Activated CD4-positive, alpha-beta T cell treated with anti-CD3 and anti-CD28 coated beads for 36 hours (primary cell): ENCODE measurements around the gene TRIM23. TPM values are rescaled to one million over a fixed set of nuclear protein-coding genes. Genes with fewer than 3 reads are reported as not detected.

Experiments
- ATAC-seq: fragments of 200-7000 bp; cut with Tn5 transposase; one replicate; pipeline ENCODE4 v1.10.0; 2021; ENCODE audit warnings: mild to moderate bottlenecking, moderate library complexity
- CTCF ChIA-PET: fragments of 350-600 bp; sonication (Branson Sonifier 250); formaldehyde crosslinking; loops from one replicate; lab custom pipeline; 2021; ENCODE audit warnings: antibody characterized with exemption; lab: Charles Lee
- POLR2A ChIA-PET: fragments of 350-600 bp; sonication (Branson Sonifier 250); formaldehyde crosslinking; loops from one replicate; lab custom pipeline; 2021; ENCODE audit warnings: antibody characterized with exemption, inconsistent platforms; lab: Charles Lee
- DNase-seq: peaks from one replicate; pipeline ENCODE4 v3.0.0-alpha.2; 2020
- H3K27ac Mint-ChIP-seq: one replicate; pipeline ENCODE4 v1.8.0; 2021; ENCODE audit warnings: mixed read lengths
- H3K27me3 Mint-ChIP-seq: one replicate; pipeline ENCODE4 v1.8.0; 2021; ENCODE audit warnings: mixed read lengths
- H3K36me3 Mint-ChIP-seq: one replicate; pipeline ENCODE4 v1.8.0; 2021; ENCODE audit warnings: low read depth, mixed read lengths
- H3K4me1 Mint-ChIP-seq: one replicate; pipeline ENCODE4 v1.8.0; 2021; ENCODE audit warnings: mixed read lengths
- H3K4me3 Mint-ChIP-seq: one replicate; pipeline ENCODE4 v1.8.0; 2021; ENCODE audit warnings: mild to moderate bottlenecking, moderate library complexity, mixed read lengths
- H3K9me3 Mint-ChIP-seq: one replicate; pipeline ENCODE4 v1.8.0; 2021; ENCODE audit warnings: low read depth, mixed read lengths
- intact Hi-C, 2 experiments: fragments of 100-400 bp; cut with DNase I in 1 of 2; cut with micrococcal nuclease in 1 of 2; formaldehyde crosslinking; loops; one replicate each; pipeline versions ENCODE4 v1.14.2 to v1.15.1; 2022 to 2024; cut with DNase I, micrococcal nuclease
- total RNA-seq, 2 experiments: library from RNA; stranded (reverse); gene quantifications; one replicate each; pipeline ENCODE4 v1.2.3, GENCODE V29; 2021

Gene TRIM23
- total RNA-seq, 2 experiments from 2014 or later = 3.5 to 6.0 TPM

DNA sequence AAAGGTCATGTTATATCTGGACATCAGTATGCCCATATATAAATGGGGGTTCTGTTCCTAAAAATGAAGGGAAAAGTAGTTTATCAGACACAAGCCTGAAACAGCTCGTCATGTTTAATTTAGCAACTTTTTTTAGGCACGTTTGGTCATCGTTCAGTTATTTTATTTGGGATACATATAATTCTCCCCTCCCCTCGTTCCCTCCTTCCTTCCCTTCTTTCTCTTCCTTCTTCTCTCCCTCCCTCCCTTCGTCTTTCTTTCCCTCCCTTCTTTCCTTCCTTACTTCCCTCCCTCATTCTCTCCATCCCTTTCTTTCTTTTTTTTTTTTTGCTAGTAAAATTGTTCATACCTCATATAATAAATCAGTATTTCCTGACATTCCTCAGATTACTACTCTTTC, 57.6 kb downstream of the TRIM23 start:
- Mint-ChIP-seq H3K27ac (no peak overlapping the region), H3K4me1 (peaks cover 45% of the 10 kb centered on the region), H3K36me3 (peaks cover 14% of the 10 kb centered on the region), H3K27me3 (no peaks in the 10 kb centered on the region), H3K9me3 (no peaks in the 10 kb centered on the region), H3K4me3 (no peak overlapping the region)
- ATAC-seq (no peak), DNase-seq (no peak)
- ChIA-PET CTCF (no interaction called here), POLR2A (no interaction called here)
- intact Hi-C loops = loop anchor here in 1 of 2 experiments (10.0 kb wide), 1 partner anchor 578 kb away; the partner anchor contains the start of gene SREK1

DNA sequence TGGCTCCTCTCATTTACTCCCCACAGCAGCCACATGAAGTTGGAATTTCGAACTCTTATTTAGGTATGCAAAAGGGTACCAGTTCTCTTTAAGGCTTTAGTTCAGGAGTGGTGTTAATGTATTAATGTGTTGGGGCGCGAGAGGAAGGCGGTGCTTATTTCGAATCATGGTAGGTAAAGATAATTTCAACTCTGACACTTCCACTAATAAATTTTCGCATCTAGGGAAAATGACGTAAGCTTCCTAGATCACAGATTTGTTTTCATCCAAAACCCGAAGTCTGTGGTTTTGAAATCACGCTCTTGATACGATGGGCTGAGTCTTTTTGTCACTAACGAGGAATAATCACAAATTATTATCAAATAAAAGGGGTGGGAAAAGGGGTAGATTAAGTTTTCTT, 60.4 kb downstream of the TRIM23 start:
- Mint-ChIP-seq H3K4me1 (peaks cover 47% of the 10 kb centered on the region), H3K36me3 (peaks cover 25% of the 10 kb centered on the region), H3K27ac (peak overlapping the region; percentile 98), H3K4me3 (peak overlapping the region; percentile 91), H3K27me3 (no peaks in the 10 kb centered on the region), H3K9me3 (no peaks in the 10 kb centered on the region)
- intact Hi-C loops = loop anchor here (1.0 to 10.0 kb wide), 10 partner anchors 61 to 796 kb away; partner anchors contain the start of genes ERBIN (in 2 of the 2), SREK1 (in 2 of the 2), TRIM23 (in 2 of the 2) and ADAMTS6 (in 1 of the 2)
- ChIA-PET CTCF (interaction anchor here (1.0 kb wide), 1 partner anchor 16 kb away, joined by 3 read pairs; no protein-coding TSS in a partner anchor), POLR2A (interaction anchor here (0.6 to 1.1 kb wide), 4 partner anchors 58 to 775 kb away, joined by 3 to 4 read pairs (median 4); no protein-coding TSS in a partner anchor)
- DNase-seq = no peak
- no peak for ATAC-seq

DNA sequence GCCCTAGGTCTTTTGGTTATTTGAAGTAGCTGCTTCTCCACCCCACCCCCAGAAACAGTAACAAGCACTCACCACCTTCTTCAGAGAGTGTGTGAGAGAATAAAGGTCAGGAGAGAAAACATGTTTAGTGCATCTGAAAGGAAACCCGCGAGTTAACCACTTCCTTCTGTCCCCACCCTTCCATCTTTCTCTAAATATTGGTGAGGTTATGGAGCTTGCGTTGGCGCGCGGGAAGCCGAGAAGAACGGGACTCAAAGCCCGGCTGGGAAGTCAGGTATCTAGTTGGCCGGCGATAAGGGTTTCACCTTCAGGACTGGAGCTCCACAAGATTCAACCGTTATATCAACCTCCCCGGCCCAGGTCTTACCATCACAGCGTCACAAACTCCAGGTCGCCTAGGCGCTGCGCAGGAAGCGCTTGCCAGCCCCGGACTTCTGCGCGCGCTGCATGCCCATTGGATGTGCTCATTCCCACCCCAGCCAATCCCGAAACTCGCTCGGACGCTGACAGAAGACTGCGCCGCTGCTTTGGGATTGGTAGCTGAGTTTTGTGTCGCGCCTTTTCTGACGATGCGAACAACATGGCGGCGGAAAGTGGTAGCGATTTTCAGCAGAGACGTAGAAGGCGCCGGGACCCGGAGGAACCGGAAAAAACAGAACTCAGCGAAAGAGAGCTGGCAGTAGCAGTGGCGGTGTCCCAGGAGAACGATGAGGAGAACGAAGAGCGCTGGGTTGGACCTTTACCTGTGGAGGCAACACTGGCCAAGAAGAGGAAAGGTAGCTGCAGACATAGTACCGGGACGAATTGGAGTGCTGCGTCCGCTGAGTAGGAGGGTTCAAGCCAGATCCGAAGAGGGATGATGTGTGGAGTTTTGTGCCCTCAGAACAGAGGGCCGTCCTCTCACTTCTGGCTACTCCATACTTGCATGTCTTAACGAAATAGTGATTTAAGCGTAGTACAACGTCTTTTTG, 61.1 kb downstream of the TRIM23 start, which contains the start of the genes CENPK and PPWD1:
Gene CENPK, minus strand, starts transcription at position 438 of the 971 bp plus-strand sequence. CDS start 8,261 bp downstream, outside the sequence.
Gene PPWD1, plus strand, starts transcription at position 566 of the 971 bp plus-strand sequence. Its CDS starts 15 bp downstream, at position 581.
- H3K36me3 Mint-ChIP-seq = peaks cover 32% of the 10 kb centered on the region

DNA sequence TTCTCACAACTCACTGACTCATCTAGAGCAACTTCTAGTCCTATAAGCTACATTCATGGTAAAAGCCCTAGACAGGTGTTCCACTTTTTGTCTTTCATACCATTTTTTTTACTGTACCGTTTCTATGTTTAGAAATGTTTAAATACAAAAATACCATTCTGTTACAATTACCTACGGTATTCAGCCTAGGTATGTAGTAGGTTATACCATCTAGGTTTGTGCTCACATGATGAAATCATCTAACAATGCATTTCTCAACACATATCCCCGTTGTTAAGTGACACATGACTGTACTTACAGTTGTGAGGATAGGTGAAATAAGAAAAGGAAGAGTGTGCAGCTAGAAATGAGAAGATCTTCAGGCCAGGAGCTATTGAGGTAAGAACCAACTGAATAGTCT, 67.4 kb downstream of the TRIM23 start:
- POLR2A ChIA-PET = no interaction called here
- Mint-ChIP-seq H3K36me3 (peaks cover 46% of the 10 kb centered on the region), H3K27me3 (no peaks in the 10 kb centered on the region), H3K4me1 (peaks cover 26% of the 10 kb centered on the region), H3K4me3 (no peak overlapping the region), H3K9me3 (no peaks in the 10 kb centered on the region), H3K27ac (peak overlapping the region; percentile 26)
- ATAC-seq (no peak), DNase-seq (no peak)
- CTCF ChIA-PET = interaction anchor here (0.6 to 1.5 kb wide), 6 partner anchors 15 to 746 kb away, joined by 3 read pairs; no protein-coding TSS in a partner anchor
- intact Hi-C loops = no loop called here

More for the DNA sequence above, 61.1 kb downstream of the TRIM23 start, which contains the start of the genes CENPK and PPWD1:
- CTCF ChIA-PET = interaction anchor here (0.8 to 1.4 kb wide), 7 partner anchors 8 to 91 kb away, joined by 3 to 5 read pairs (median 3); partner anchors contain the start of gene TRIM23
- POLR2A ChIA-PET = interaction anchor here (0.6 to 1.1 kb wide), 3 partner anchors 116 to 775 kb away, joined by 3 to 4 read pairs (median 3); no protein-coding TSS in a partner anchor
- Mint-ChIP-seq H3K27me3 (no peaks in the 10 kb centered on the region), H3K27ac (peak within 1 kb of the TSS; percentile 98), H3K4me3 (peak within 1 kb of the TSS; percentile 91), H3K9me3 (no peaks in the 10 kb centered on the region), H3K4me1 (peaks cover 47% of the 10 kb centered on the region)
- ATAC-seq (peak; percentile 99), DNase-seq (peak; percentile 98)
- intact Hi-C loops = loop anchor here (1.0 to 10.0 kb wide), 10 partner anchors 61 to 796 kb away; partner anchors contain the start of genes ERBIN (in 2 of the 2), SREK1 (in 2 of the 2), TRIM23 (in 2 of the 2) and ADAMTS6 (in 1 of the 2)

DNA sequence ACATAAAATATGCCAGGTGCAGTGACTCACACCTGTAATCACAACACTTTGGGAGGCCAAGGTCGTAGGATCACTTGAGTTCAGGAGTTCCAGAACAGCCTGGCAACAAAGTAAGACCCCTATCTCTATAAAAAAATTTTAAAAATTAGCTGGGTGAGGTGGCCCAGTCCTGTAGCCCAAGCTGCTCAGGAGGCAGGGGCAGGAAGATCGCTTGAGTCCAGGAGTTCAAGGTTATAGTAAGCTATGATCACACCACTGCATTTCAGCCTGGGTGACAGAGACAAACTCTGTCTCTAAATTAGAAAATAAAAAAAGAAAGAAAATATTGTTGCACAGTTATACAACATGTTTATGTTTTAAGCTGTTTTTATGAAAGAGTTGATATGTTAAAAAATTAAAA, 68.0 kb downstream of the TRIM23 start:
- Mint-ChIP-seq H3K27me3 (no peaks in the 10 kb centered on the region), H3K4me3 (no peak overlapping the region), H3K4me1 (peaks cover 22% of the 10 kb centered on the region), H3K27ac (no peak overlapping the region), H3K36me3 (peaks cover 47% of the 10 kb centered on the region), H3K9me3 (no peaks in the 10 kb centered on the region)
- ATAC-seq = no peak
- ChIA-PET CTCF (interaction anchor here (0.8 to 1.5 kb wide), 7 partner anchors 10 to 51 kb away, joined by 3 to 5 read pairs (median 3); no protein-coding TSS in a partner anchor), POLR2A (no interaction called here)
- no peak for DNase-seq
- intact Hi-C loops = no loop called here

DNA sequence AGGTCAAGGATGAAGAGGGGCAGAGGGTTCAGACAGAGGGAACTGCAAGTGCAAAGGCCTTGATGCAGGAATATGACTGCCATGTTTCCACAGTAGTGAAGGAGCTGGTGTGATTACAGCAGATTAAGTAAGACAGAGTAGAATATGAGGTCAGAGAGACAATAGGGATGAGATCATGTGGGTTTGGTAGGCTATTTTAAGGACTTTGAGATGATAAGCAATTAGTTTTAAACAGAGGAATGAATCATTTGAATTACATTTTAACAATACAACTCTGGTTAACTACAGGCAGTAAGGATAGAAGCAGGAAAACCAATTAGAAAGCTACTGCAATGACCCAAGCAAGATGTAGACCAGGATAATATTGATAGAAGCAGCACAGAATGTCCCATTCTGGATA, 68.8 kb downstream of the TRIM23 start:
- ATAC-seq = no peak
- POLR2A ChIA-PET = interaction anchor here (0.6 kb wide), 1 partner anchor 12 kb away, joined by 5 read pairs; no protein-coding TSS in a partner anchor
- no peak overlapping the region for H3K4me3 Mint-ChIP-seq
- H3K9me3 Mint-ChIP-seq = no peaks in the 10 kb centered on the region
- peaks cover 19% of the 10 kb centered on the region for H3K4me1 Mint-ChIP-seq
- H3K36me3 Mint-ChIP-seq = peaks cover 52% of the 10 kb centered on the region
- intact Hi-C loops = no loop called here
- H3K27ac Mint-ChIP-seq = no peak overlapping the region
- CTCF ChIA-PET = interaction anchor here (1.0 to 1.5 kb wide), 5 partner anchors 9 to 36 kb away, joined by 3 to 5 read pairs (median 3); no protein-coding TSS in a partner anchor
- no peak for DNase-seq
- no peaks in the 10 kb centered on the region for H3K27me3 Mint-ChIP-seq

DNA sequence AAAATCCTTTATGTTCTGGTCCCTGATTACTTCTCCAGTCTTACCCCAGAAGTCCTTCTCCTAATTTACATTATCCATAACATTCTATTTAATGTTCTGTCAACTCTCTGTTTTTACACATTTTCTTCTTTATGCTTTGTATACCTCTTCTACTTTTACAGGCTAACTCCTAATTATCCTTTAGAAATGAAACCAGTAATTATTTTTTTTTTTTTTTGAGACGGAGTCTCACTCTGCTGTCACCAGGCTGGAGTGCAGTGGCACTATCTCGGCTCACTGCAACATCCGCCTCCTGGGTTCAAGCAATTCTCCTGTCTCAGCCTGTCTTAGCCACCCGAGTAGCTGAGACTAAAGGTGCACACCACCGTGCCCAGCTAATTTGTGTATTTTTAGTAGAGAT, 70.2 kb downstream of the TRIM23 start:
- Mint-ChIP-seq H3K4me3 (no peak overlapping the region), H3K27me3 (no peaks in the 10 kb centered on the region), H3K9me3 (no peaks in the 10 kb centered on the region), H3K36me3 (peaks cover 55% of the 10 kb centered on the region), H3K27ac (no peak overlapping the region), H3K4me1 (peaks cover 15% of the 10 kb centered on the region)
- intact Hi-C loops = no loop called here
- ChIA-PET POLR2A (no interaction called here), CTCF (no interaction called here)
- DNase-seq = no peak
- no peak for ATAC-seq

DNA sequence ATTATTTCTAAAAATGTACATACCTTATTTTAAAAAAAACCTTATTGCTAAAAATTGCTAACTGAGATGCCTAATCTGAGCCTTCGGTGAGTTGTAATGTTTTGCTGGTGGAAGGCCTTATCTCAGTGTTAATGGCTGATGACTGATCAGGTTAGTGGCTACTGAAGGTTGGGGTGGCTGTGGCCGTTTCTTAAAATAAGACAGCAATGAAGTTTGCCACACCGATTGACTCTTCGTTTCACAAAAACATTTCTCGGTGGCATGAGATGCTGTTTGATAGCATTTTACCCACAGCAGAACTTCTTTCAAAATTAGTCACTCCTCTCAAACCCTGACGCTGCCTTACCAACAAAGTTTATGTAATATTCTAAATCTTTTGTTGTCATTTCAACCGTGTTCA, 75.9 kb downstream of the TRIM23 start:
- ChIA-PET CTCF (no interaction called here), POLR2A (no interaction called here)
- H3K9me3 Mint-ChIP-seq = no peaks in the 10 kb centered on the region
- peak; percentile 66 for ATAC-seq
- no peak overlapping the region for H3K4me3 Mint-ChIP-seq
- H3K36me3 Mint-ChIP-seq = peaks cover 65% of the 10 kb centered on the region
- H3K27ac Mint-ChIP-seq = no peak overlapping the region
- no peaks in the 10 kb centered on the region for H3K27me3 Mint-ChIP-seq
- DNase-seq = no peak
- intact Hi-C loops = no loop called here
- peaks cover 6% of the 10 kb centered on the region for H3K4me1 Mint-ChIP-seq

DNA sequence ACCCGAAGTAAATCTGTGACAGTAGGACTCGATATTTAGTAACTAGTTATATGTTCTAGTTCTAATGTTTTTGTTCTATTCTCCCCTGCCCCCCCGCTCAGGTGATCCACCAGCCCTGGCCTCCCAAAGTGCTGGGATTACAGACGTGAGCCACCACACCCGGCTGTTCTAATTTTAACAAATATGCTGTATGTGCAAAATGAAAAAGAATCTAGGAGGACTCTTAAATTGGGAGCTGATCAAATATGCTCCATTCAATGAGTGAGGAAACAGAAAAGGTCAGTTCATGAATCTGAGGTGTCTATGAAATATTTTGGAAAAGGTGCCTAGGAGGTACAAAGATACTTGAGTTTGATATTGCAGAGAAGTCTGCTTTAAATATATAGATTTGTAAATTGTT, 78.0 kb downstream of the TRIM23 start:
- no peaks in the 10 kb centered on the region for H3K27me3 Mint-ChIP-seq
- H3K4me3 Mint-ChIP-seq = no peak overlapping the region
- POLR2A ChIA-PET = no interaction called here
- no peak overlapping the region for H3K27ac Mint-ChIP-seq
- DNase-seq (no peak), ATAC-seq (no peak)
- peaks cover 73% of the 10 kb centered on the region for H3K36me3 Mint-ChIP-seq
- CTCF ChIA-PET = interaction anchor here (1.7 kb wide), 1 partner anchor 10 kb away, joined by 5 read pairs; no protein-coding TSS in a partner anchor
- no peaks in the 10 kb centered on the region for H3K9me3 Mint-ChIP-seq
- intact Hi-C loops = no loop called here
- peaks cover 6% of the 10 kb centered on the region for H3K4me1 Mint-ChIP-seq

DNA sequence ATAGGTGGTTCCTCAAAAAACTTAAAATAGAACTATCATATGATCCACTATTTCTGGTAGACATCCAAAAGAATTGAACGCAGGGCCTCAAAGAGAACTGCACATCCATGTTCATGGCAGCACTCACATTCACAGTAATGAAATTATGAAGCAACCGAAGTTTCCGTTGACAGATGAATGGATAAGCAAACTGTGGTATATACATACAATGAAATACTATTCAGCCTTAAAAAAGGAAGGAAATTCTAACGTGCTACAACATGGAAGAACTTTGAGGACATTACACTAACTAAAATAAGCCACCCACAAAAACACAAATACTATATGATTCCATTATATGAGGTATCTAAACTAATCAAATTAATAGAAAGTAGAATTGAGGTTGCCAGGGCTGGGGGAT, 79.7 kb downstream of the TRIM23 start:
- peaks cover 68% of the 10 kb centered on the region for H3K36me3 Mint-ChIP-seq

DNA sequence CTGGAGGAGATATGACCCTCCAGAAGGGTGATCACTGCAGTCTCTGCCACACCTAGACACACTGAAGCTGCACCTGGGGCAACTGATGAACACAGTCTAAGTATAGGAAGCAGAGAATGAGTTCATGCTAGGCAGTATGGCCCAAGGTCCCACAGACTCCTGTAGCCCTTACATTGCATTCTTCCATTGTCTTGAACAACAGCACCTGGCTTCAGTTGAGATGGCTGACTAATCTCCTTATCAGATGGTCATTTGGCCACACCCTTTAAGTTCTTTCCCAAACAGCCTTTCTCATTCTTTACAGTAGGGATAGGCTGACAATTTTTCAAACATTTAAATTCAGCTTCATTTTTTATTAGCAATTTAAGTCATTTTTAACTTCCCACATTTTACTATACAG, 84.3 kb downstream of the TRIM23 start:
- no peak for ATAC-seq

More for the DNA sequence above, 79.7 kb downstream of the TRIM23 start:
- POLR2A ChIA-PET = no interaction called here
- ATAC-seq (no peak), DNase-seq (no peak)
- intact Hi-C loops = no loop called here
- CTCF ChIA-PET = interaction anchor here (1.1 kb wide), 1 partner anchor 18 kb away, joined by 3 read pairs; no protein-coding TSS in a partner anchor
- Mint-ChIP-seq H3K4me1 (peaks cover 6% of the 10 kb centered on the region), H3K9me3 (no peaks in the 10 kb centered on the region), H3K27ac (no peak overlapping the region), H3K27me3 (no peaks in the 10 kb centered on the region), H3K4me3 (no peak overlapping the region)

More for the DNA sequence above, 84.3 kb downstream of the TRIM23 start:
- Mint-ChIP-seq H3K27ac (no peak overlapping the region), H3K4me1 (no peaks in the 10 kb centered on the region), H3K4me3 (no peak overlapping the region), H3K9me3 (no peaks in the 10 kb centered on the region), H3K36me3 (peaks cover 59% of the 10 kb centered on the region), H3K27me3 (no peaks in the 10 kb centered on the region)
- intact Hi-C loops = no loop called here
- POLR2A ChIA-PET = no interaction called here
- no peak for DNase-seq
- CTCF ChIA-PET = no interaction called here
